AG10803 (cell line): ENCODE measurements around the gene IDS.
"Not testable (repeated sequence)": the region's sequence is repeated elsewhere in the genome, so short reads cannot be mapped to it uniquely, and the experiment has no call there.

Source experiments
- DNase-seq: peaks from one replicate; pipeline ENCODE4 v3.0.0; 2010; ENCODE audit warnings: low read depth
- H3K4me3 ChIP-seq: 2 replicates; pipeline ENCODE4 v1.5.1; 2011; ENCODE audit warnings: mild to moderate bottlenecking, low read length, control low read depth
- CTCF ChIP-seq: conservative IDR thresholded peaks from 2 replicates; pipeline ENCODE4 v1.5.1; 2011; ENCODE audit warnings: mild to moderate bottlenecking, low read length, control low read depth, inconsistent platforms

IDS gene

GRCh38 chrX:149510386-149510785 is 5.3 kb upstream of the IDS start:
- DNase-seq, result peak; percentile 23
- TF ChIP-seq CTCF, result peak; percentile 31; the same call in 1 of the 2 replicates
- H3K4me3 ChIP-seq, result no peak overlapping the region

DNA sequence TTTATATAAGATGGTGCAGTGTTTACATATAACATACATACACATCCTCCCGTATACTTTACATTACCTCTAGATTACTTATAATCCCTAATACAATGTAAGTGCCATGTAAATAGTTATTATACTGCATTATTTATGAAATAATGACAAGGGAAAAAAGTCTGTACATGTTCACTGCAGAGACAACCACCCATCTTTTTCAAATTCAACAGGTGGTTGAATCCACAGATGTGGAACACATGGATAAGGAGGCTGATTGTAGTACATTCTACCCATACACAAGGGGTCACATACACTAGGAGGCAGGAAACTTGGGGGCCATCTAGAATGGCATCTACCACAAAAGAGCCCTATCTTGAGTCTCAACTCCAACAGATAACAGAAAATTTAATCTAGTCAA is 3.4 kb upstream of the IDS start:
- DNase-seq, result no peak
- TF ChIP-seq CTCF, result no peak
- no peak overlapping the region for H3K4me3 ChIP-seq

- no peak for TF ChIP-seq CTCF
- H3K4me3 ChIP-seq, result no peak overlapping the region
- no peak for DNase-seq
These were observed 1.2 kb upstream of the IDS start for GRCh38 chrX:149506349-149506748.

DNA sequence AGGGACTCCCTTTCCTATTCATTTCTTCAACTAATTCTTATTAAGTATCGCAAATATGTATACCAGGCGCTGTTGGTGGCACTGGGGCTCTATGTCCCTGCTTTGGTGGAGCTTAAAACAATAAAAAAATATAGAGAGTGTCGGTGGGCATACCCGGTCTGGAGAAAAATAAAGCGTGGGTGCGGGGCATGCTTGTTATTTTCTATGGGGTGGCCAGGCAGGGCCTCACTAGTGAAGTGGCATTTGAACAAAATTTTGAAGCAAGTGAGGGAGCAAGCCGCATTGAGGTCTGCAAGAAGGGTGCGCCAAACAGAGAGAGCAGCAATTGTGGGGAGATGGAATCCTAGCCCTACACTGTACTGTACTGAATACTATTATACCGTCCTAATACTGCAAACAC is 565 bp upstream of the IDS start:
- no peak for TF ChIP-seq CTCF
- no peak for DNase-seq
- H3K4me3 ChIP-seq, result no peak overlapping the region; the same call in 1 of the 2 replicates

DNA sequence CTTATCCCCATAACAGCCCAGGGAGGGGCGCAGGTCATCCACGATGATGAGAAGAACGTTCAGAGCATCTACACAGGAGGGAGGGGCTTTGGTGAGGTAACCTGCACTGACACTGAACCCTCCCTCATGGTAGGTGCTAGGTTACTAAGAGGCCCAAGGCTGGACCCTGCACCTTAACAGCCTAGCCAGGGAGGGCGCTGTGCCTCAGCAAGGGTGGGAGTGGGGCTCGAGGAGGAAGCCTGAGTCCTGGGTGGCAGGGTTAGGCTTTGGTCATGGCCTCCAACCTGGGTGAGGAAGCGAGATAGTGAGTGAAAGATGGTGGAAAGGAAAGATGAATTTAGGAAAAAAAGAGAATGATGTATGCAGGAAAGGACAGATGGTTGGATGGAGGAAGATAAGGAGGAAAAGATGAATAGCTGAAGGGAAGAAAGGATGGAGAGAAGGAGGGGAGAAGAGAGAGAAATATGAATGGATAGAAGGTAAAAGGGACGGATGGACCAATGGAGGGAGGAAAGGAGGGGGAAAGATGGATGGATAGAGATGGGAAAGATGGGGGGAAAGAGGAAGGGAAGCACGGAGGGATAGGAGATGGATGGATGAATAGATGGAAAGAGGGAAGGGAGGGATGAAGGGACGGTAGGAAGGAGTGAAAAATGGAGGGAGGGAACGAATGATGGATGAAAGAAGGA is 736 bp downstream of the IDS start:
- DNase-seq, result peak; percentile 12
- H3K4me3 ChIP-seq, result peak overlapping the region; percentile 71
- peak; percentile 33 for TF ChIP-seq CTCF

DNA sequence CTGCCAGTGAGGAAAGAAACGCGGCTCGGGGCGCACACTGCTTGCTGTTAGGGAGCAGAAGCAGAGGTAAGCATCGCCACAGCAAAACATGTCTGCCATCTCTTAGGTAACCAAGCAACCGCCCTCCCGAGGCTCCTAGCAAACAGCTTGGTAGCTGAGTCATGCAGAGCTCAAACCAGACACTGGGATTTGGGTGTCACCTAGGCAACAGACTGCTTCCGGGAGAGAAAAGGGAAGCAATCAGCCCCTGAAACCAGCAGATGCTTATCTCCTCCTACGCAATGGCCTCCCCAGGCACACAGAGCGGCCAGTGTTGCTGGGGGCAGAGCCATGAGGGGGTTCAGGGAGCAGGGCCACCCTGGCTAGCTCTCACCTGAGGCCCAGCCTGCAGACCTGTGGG is 1.7 kb downstream of the IDS start:
- H3K4me3 ChIP-seq, result peak overlapping the region; percentile 29; the same call in 1 of the 2 replicates
- DNase-seq, result peak; percentile 74

GRCh38 chrX:149502923-149503322 is 2.2 kb downstream of the IDS start:
- DNase-seq, H3K4me3 ChIP-seq: not testable (repeated sequence)

- H3K4me3 ChIP-seq, result no peak overlapping the region
- no peak for DNase-seq
- TF ChIP-seq CTCF, result no peak
These were observed 5.3 kb downstream of the IDS start for GRCh38 chrX:149499766-149500165.
